Islet of Langerhans (tissue), 1 donor: ENCODE measurements around the gene C1orf94.

Experiments
- FAIRE-seq: peaks from one replicate; lab custom pipeline; 2011; peaks lifted over from hg19 to GRCh38; lab: Jason Lieb, UNC

Gene C1orf94

DNA sequence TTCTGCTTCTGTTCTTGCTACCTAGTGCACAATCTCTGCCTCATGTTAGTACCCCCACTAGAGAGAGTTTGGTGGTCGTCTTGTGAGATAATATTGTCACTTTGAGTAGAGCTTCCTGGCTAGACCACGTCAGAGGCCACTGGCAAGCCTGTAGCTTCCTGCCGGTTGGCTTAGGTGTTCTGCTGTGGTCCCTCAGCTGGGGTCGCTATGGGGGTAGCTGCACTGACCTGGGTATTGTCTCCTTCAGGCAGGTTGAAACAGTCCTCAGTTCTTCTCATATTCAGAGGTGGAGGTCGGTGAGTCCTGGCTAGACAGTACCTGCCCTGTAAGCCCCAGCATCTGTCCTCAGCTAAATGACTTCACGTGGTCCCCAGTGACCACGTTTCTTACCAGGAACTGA, 86.2 kb downstream of the C1orf94 start:
- no peak for FAIRE-seq

DNA sequence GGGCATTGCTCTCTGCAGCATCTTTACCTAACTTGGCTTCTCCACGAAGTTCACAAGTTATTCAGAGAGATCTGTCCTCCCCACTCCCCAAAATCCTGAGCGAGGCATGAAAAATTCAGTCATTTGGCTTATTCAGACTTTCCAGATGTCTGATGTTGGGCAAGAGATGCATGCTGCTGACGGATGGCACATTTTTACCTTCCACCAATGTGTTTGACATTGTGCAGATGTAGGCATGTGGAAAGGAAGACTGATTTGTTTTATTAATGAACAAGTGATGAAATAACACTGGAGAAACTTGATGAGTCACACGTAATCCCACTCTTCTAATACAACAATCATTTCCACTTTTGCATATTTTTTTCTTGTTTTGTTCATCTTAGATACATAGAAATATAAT, 86.7 kb downstream of the C1orf94 start:
- no peak for FAIRE-seq

GRCh38 chr1:34265396-34265795, 88.7 kb downstream of the C1orf94 start:
- no peak for FAIRE-seq

DNA sequence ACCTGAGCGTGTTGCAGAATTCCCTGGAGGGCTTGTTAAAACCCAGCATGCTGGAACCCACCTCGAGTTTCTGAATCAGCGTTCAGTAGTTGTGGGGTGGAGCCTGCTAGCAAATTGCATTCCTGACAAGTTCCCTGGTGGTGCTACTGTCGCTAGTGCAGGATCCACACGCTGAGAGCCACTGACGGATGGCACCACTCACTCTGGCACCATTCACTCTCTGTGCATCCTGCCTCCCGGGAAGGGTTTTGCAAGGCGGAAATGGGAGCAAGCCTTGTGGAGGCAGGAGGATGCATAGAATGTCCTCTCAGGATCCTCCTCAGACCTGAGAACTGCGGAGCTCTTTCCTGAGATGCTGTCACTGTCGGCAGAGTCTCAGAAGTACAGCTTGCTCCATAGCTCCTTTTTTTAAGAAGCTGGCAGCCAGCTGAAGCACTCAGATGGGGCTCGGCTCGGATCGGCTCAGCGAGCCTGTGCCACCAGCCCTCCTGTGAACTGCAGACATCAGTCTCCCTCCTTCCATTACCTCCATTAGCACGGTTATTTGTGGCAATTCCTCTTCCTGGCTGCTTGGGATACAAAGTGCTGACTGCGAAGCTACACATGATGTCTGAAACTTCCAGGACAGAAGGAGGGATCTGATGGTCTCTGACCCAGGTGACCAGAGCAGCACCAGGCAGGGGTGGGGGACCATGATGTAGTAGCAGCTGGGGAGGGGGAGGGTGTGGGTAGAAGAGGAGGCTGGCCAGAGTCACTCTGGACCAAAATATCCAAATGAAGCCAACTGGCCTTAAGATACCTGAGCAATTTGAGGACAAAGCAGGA, 89.6 kb downstream of the C1orf94 start:
- no peak for FAIRE-seq

- FAIRE-seq, result no peak
These were observed 90.6 kb downstream of the C1orf94 start for GRCh38 chr1:34267326-34267725.

- FAIRE-seq, result no peak
These were observed 91.7 kb downstream of the C1orf94 start for GRCh38 chr1:34268311-34268954.
